GM21447 (cell line): ENCODE measurements around the gene KLC4.

ENCODE experiments used
- ATAC-seq: cut with Tn5 transposase; IDR thresholded peaks from one replicate; pipeline ENCODE4 v1.9.1; 2021; ENCODE audit not compliant: unreplicated experiment

The KLC4 gene

DNA sequence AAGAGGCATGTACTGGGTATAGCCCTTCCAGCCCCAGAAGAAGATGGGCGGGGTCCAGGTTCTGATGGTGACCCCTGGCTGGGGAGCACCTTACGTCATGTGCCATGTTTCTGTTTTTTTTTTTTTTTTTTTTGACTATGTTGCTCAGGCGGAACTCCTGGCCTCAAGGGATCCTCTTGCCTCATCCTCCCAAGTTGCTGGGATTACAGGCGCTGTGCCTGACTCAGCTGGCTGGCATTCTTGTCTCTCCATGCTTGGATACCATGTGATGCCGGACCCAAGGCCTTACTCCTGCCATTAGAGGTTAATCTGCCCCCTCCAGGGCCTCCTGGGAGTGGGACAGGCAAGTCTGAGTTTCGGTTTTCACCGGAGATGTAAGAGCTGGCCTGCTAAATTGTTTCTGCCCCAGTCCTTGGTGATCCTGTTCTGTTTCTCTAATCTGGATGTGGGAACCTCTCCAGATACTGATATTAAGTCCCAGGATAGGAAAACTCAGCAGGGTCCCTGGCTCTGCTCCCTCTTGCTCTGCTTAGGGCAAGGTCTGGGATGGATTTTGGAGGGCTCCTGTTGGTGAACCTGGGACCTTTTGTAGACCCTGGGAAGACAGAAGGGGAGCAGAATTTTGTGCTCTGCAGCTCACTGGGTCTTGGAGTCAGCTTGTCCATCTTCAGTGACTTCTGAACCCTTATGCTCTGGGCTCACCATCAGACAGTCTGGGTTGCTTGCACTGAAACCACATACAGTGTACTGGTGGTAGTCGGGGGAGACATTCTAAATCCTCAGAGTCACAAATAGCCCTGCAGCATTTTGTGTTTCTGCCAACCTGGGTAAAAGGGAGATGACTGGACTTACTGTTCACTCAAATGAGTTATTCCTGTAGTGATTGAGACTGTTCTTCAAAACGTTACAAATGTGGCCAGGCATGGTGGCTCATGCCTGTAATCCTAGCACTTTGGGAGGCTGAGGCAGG lies 61.8 kb downstream of the KLC4 start:
- no peak for ATAC-seq

DNA sequence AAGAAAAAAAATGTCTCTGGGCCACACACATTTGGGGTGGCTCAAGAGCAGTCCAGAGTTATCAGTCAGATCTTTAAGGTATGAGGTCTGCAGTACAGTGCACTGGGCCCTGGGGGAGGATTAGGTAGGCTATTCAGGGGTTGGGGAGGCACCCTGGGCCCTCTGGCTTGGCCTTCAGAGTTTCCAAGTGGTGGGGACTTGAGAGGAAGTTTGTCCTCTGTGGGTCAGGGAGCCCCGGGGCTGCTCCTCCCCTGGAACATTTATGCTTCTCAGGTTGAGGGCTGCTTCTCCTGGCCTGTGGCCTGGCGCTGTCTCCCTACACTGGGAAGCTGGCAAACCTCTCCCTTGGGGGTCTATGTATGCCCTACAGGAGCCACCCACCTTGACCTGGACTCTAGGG lies 62.7 kb downstream of the KLC4 start:
- no peak for ATAC-seq

DNA sequence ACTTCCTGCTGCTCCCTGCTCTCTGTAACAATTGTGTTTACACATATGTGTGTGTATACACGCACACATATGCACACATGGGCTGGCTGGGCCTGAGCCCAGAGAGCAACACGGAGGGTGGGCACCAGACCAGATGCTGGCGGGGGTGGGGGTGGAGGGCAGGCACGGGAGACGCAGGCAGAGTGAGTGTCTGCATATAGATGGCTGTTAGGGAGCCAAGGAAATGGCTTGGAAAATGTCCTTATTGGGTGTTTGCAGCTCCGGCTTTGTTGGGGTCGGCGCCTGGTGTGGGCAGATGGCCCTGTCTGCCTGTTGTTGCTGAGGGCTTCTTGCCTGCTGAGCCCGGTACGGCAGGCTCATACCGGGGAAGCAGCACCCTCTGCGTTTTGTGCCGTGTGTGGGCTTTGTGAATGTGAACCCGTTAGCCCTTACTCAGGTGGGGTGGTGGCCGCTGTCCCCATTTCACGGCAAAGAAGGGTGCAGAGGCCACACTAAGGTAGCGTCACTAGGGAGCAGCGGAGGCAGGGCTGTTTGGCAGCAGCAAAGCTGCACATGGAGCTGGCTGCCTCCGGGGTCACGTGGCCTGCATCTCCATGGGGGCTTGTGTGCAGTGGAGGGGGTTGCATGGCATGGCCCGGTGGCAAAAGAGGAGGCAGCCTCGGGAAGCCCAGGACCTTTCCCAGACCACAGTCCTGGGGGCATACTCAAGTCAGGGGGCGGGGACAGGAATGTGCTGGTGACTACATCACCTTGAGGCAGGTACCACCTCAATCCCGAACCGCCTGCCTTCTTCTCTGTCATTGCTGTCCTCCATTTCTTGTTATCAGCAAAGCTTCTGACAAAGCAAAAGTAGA lies 64.3 kb downstream of the KLC4 start:
- ATAC-seq: no peak

GRCh38 chr6:43124481-43124880 lies 65.0 kb downstream of the KLC4 start:
- no peak for ATAC-seq
